MM.1S (cell line): Measurements from ENCODE around the gene GSS.
A peak's percentile ranks its signal among the peaks of the same experiment; 100 is the strongest.

ENCODE experiments used
- DNase-seq: peaks from one replicate; pipeline ENCODE4 v3.0.0-alpha.2; 2015
- H2AFZ ChIP-seq: fragments of 300-600 bp; sonication (generic); 2 replicates; pipeline ENCODE4 v1.6.0; 2016; ENCODE audit warnings: antibody characterized with exemption, low read length
- H3F3A ChIP-seq: fragments of 300-600 bp; sonication (generic); 2 replicates; pipeline ENCODE4 v1.6.1; 2016; ENCODE audit warnings: mild to moderate bottlenecking, antibody characterized with exemption, low read length, moderate library complexity, mixed read lengths; ENCODE audit not compliant: insufficient read depth
- H3K27ac ChIP-seq: fragments of 300-600 bp; sonication (generic); 2 replicates; pipeline ENCODE4 v1.5.1; 2016; ENCODE audit warnings: mild to moderate bottlenecking, low read length
- H3K27me3 ChIP-seq: fragments of 300-600 bp; sonication (generic); replicated peaks from 2 replicates; pipeline ENCODE4 v1.6.0; 2016; ENCODE audit warnings: low read length; ENCODE audit not compliant: insufficient read depth
- H3K36me3 ChIP-seq: fragments of 300-600 bp; sonication (generic); replicated peaks from 2 replicates; pipeline ENCODE4 v1.6.1; 2016; ENCODE audit warnings: mild to moderate bottlenecking, low read length, mixed read lengths; ENCODE audit not compliant: insufficient read depth
- H3K4me1 ChIP-seq: fragments of 300-600 bp; sonication (generic); 2 replicates; pipeline ENCODE4 v1.6.1; 2016; ENCODE audit warnings: low read length, mixed read lengths
- H3K4me2 ChIP-seq: fragments of 300-600 bp; sonication (generic); 2 replicates; pipeline ENCODE4 v1.6.0; 2016; ENCODE audit warnings: low read depth, low read length
- H3K4me3 ChIP-seq: fragments of 300-600 bp; sonication (generic); 2 replicates; pipeline ENCODE4 v1.5.1; 2016; ENCODE audit warnings: low read length, mixed read lengths
- H3K79me2 ChIP-seq: fragments of 300-600 bp; sonication (generic); 2 replicates; pipeline ENCODE4 v1.6.1; 2016; ENCODE audit warnings: mixed run types, low read length, mixed read lengths
- H3K9ac ChIP-seq: fragments of 300-600 bp; sonication (generic); 2 replicates; pipeline ENCODE4 v1.6.1; 2016; ENCODE audit warnings: low read length, mixed read lengths
- H3K9me2 ChIP-seq: fragments of 300-600 bp; sonication (generic); replicated peaks from 2 replicates; pipeline ENCODE4 v1.6.1; 2016; ENCODE audit warnings: mild to moderate bottlenecking, low read length, mixed read lengths; ENCODE audit not compliant: insufficient read depth
- H3K9me3 ChIP-seq: fragments of 300-600 bp; sonication (generic); replicated peaks from 2 replicates; pipeline ENCODE4 v1.6.1; 2016; ENCODE audit warnings: mild to moderate bottlenecking, low read length, mixed read lengths; ENCODE audit not compliant: insufficient read depth
- H4K20me1 ChIP-seq: fragments of 300-600 bp; sonication (generic); 2 replicates; pipeline ENCODE4 v1.6.1; 2016; ENCODE audit warnings: mild to moderate bottlenecking, low read length, moderate library complexity, mixed read lengths; ENCODE audit not compliant: insufficient read depth
- EZH2 ChIP-seq: fragments of 300-600 bp; sonication (generic); optimal IDR thresholded peaks from 2 replicates; pipeline ENCODE3; 2017; ENCODE audit warnings: low read depth, mild to moderate bottlenecking, antibody characterized with exemption, low read length, mixed read lengths
- EZH2phosphoT487 ChIP-seq: fragments of 300-600 bp; sonication (generic); IDR thresholded peaks from 2 replicates; pipeline ENCODE4 v1.6.1; 2018; ENCODE audit warnings: antibody characterized with exemption, low read length
- TF ChIP-seq, protein P1 (sequence below): fragments of 300-600 bp; sonication (generic); IDR thresholded peaks from 2 replicates; pipeline ENCODE4 v1.5.1; 2016; ENCODE audit warnings: antibody characterized with exemption, low read length, mixed read lengths

Gene GSS

DNA sequence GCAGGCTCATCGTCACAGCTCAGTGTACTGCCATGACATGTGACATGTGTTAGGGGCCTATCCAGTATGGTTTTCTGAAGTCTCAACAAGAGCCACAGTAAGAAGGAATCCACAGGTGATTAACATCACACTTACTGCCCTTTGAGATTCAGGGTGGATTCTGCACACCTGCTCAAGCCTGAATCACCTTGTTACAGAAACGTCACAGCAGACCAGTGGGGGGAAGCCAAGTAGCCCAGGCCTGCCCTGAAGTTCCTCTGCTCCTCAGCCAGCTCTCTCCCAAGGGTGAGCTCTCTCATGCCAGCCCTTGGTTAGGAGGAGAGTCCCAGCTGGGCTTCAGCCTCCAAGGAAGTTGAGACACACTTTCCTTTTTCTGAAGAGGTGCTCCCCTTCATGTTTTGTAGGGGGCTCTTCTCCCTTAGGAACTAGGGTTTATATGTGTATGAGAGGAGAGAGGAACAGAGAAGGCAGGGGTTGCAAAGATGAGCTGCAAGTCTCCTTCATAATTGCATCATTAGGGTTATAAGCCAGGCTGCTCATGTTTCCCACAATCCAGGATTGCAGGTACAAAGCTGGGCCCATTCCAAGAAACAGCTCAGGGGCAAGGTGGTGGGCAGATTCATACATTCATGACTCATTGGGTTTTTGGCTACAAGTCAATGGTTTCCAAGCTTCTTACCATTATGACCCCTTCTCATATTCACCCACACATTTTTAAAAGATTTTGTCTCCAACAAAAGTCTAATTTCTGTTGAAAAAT is 11.6 kb downstream of the GSS start:
- no peak overlapping the region for H3K27ac ChIP-seq
- DNase-seq = no peak
- TF ChIP-seq EZH2 = no peak
- no peaks in the 10 kb centered on the region for H3K9me3 ChIP-seq
- no peak overlapping the region for H2AFZ ChIP-seq
- no peaks in the 10 kb centered on the region for H4K20me1 ChIP-seq
- peaks cover 25% of the 10 kb centered on the region for H3K4me1 ChIP-seq
- H3K4me3 ChIP-seq = no peak overlapping the region
- H3K4me2 ChIP-seq = no peak overlapping the region
- H3K79me2 ChIP-seq = no peaks in the 10 kb centered on the region
- H3K9me2 ChIP-seq = no peaks in the 10 kb centered on the region
- H3K9ac ChIP-seq = no peak overlapping the region
- H3K27me3 ChIP-seq = no peaks in the 10 kb centered on the region
- H3K36me3 ChIP-seq = no peaks in the 10 kb centered on the region
- H3F3A ChIP-seq = peaks cover 13% of the 10 kb centered on the region

DNA sequence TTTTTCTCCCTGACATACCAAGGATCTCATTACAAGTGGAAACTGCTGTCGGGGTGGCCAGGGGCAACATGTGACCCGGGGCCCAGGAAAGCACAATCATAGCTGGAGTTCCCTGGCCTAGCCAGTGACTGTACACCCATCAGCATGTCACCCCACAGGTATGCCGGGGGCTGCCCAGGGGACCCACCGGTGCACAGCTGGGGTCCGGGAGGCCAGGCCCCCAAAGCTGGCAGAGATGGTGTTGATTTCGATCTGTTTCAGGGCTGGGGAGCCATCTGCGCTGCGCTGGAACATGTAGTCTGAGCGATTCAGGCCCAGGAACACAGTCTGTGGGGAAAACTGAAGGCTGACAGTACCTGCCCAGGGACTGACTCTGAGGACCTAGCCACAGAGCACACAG is 13.3 kb downstream of the GSS start:
- H3K4me1 ChIP-seq = peaks cover 25% of the 10 kb centered on the region
- no peaks in the 10 kb centered on the region for H3K9me3 ChIP-seq
- H3K36me3 ChIP-seq = no peaks in the 10 kb centered on the region
- TF ChIP-seq, protein P1, sequence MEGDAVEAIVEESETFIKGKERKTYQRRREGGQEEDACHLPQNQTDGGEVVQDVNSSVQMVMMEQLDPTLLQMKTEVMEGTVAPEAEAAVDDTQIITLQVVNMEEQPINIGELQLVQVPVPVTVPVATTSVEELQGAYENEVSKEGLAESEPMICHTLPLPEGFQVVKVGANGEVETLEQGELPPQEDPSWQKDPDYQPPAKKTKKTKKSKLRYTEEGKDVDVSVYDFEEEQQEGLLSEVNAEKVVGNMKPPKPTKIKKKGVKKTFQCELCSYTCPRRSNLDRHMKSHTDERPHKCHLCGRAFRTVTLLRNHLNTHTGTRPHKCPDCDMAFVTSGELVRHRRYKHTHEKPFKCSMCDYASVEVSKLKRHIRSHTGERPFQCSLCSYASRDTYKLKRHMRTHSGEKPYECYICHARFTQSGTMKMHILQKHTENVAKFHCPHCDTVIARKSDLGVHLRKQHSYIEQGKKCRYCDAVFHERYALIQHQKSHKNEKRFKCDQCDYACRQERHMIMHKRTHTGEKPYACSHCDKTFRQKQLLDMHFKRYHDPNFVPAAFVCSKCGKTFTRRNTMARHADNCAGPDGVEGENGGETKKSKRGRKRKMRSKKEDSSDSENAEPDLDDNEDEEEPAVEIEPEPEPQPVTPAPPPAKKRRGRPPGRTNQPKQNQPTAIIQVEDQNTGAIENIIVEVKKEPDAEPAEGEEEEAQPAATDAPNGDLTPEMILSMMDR = no peak
- TF ChIP-seq EZH2 (no peak), EZH2phosphoT487 (no peak)
- no peak overlapping the region for H3K9ac ChIP-seq
- H4K20me1 ChIP-seq = no peaks in the 10 kb centered on the region
- DNase-seq = no peak
- H3K9me2 ChIP-seq = no peaks in the 10 kb centered on the region
- no peaks in the 10 kb centered on the region for H3K27me3 ChIP-seq
- H3F3A ChIP-seq = peaks cover 13% of the 10 kb centered on the region
- no peak overlapping the region for H3K4me3 ChIP-seq
- H3K27ac ChIP-seq = no peak overlapping the region
- no peaks in the 10 kb centered on the region for H3K79me2 ChIP-seq
- H3K4me2 ChIP-seq = no peak overlapping the region
- no peak overlapping the region for H2AFZ ChIP-seq

DNA sequence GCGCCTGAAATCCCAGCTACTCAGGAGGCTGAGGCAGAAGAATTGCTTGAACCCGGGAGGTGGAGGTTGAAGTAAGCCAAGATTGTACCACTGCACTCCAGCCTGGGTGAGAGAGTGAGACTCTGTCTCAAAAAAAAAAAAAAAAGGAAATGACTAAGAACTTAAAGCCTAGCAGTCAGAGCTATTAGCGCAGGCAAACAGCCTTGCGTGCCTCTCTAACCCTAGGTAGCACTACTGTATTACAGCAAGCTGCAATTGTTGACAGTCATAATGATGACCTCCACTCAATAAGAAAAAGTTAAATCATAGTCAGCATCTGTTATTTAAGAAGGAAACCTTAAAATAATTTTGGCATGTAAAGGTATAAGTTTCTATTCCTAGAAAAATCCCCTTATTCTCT is 14.4 kb downstream of the GSS start:
- peaks cover 13% of the 10 kb centered on the region for H3F3A ChIP-seq
- peak overlapping the region; percentile 74; the same call in 1 of the 2 replicates for H3K27ac ChIP-seq
- no peaks in the 10 kb centered on the region for H3K9me3 ChIP-seq
- H4K20me1 ChIP-seq = no peaks in the 10 kb centered on the region
- H3K4me3 ChIP-seq = no peak overlapping the region
- TF ChIP-seq EZH2phosphoT487 (no peak), EZH2 (no peak)
- TF ChIP-seq, protein P1 = no peak
- H3K4me1 ChIP-seq = peaks cover 25% of the 10 kb centered on the region
- H2AFZ ChIP-seq = no peak overlapping the region
- no peaks in the 10 kb centered on the region for H3K36me3 ChIP-seq
- no peaks in the 10 kb centered on the region for H3K27me3 ChIP-seq
- no peak overlapping the region for H3K9ac ChIP-seq
- no peaks in the 10 kb centered on the region for H3K9me2 ChIP-seq
- DNase-seq = peak; percentile 18
- peak overlapping the region; percentile 11; the same call in 1 of the 2 replicates for H3K4me2 ChIP-seq
- no peaks in the 10 kb centered on the region for H3K79me2 ChIP-seq

GRCh38 chr20:34940081-34940481 is 15.5 kb downstream of the GSS start:
- Histone ChIP-seq H3K79me2 (no peaks in the 10 kb centered on the region), H3K4me1 (peaks cover 25% of the 10 kb centered on the region), H3K9me3 (no peaks in the 10 kb centered on the region), H2AFZ (peak overlapping the region; percentile 40), H3K9me2 (no peaks in the 10 kb centered on the region), H3K4me3 (no peak overlapping the region), H3K27ac (peak overlapping the region; percentile 74), H3K36me3 (no peaks in the 10 kb centered on the region), H4K20me1 (no peaks in the 10 kb centered on the region), H3K9ac (peak overlapping the region; percentile 11; the same call in 1 of the 2 replicates), H3F3A (peaks cover 13% of the 10 kb centered on the region), H3K27me3 (no peaks in the 10 kb centered on the region), H3K4me2 (peak overlapping the region; percentile 25)
- TF ChIP-seq, protein P1 = no peak
- TF ChIP-seq EZH2phosphoT487 = no peak
- no peak for TF ChIP-seq EZH2
- peak; percentile 87 for DNase-seq
